SU-DHL-6 (cell line): Measurements from ENCODE around the gene ATRIP.

Source experiments
- CTCF ChIP-seq: fragments of 200-600 bp; sonication (generic); IDR thresholded peaks from one replicate; pipeline ENCODE4 v1.5.1; 2017; ENCODE audit warnings: antibody characterized with exemption, mild to moderate bottlenecking, low read length, moderate library complexity; ENCODE audit not compliant: insufficient read depth, poor library complexity, severe bottlenecking
- EZH2phosphoT487 ChIP-seq: fragments of 200-600 bp; sonication (generic), shearing (Covaris generic); conservative IDR thresholded peaks from 2 replicates; pipeline ENCODE4 v1.6.1; 2018; ENCODE audit warnings: mild to moderate bottlenecking, antibody characterized with exemption, low read length, moderate library complexity, mixed read lengths

GRCh38 chr3:48436477-48436787 is 10.1 kb upstream of the ATRIP start:
- TF ChIP-seq CTCF = no peak
- no peak for TF ChIP-seq EZH2phosphoT487
